DMS153 treated with DMSO at 0.1 percent for 48 hours (cell line): ENCODE measurements around the gene GPR63.

Source experiments
- DNase-seq: peaks from one replicate; lab custom pipeline; 2025; ENCODE audit not compliant: unreplicated experiment; lab: John Stamatoyannopoulos, UW

Gene GPR63

GRCh38 chr6:96823743-96824142, 13.5 kb downstream of the GPR63 start:
- DNase-seq, result no peak

- no peak for DNase-seq
Observed at GRCh38 chr6:96821034-96821433, 16.2 kb downstream of the GPR63 start.

- no peak for DNase-seq
Observed at GRCh38 chr6:96816301-96816817, 20.9 kb downstream of the GPR63 start.

GRCh38 chr6:96814625-96815024, 22.7 kb downstream of the GPR63 start:
- DNase-seq, result no peak

- DNase-seq, result no peak
Observed at GRCh38 chr6:96812077-96812703, 25.1 kb downstream of the GPR63 start.

- DNase-seq, result no peak
Observed at GRCh38 chr6:96811670-96812069, 25.6 kb downstream of the GPR63 start.

GRCh38 chr6:96811136-96811535, 26.1 kb downstream of the GPR63 start:
- no peak for DNase-seq

GRCh38 chr6:96809119-96809518, 28.2 kb downstream of the GPR63 start:
- DNase-seq, result no peak

GRCh38 chr6:96803106-96803481, 34.2 kb downstream of the GPR63 start:
- no peak for DNase-seq

- no peak for DNase-seq
Observed at GRCh38 chr6:96795481-96795880, 41.8 kb downstream of the GPR63 start.

GRCh38 chr6:96794980-96795379, 42.3 kb downstream of the GPR63 start:
- no peak for DNase-seq

GRCh38 chr6:96792561-96793190, 44.6 kb downstream of the GPR63 start:
- no peak for DNase-seq

GRCh38 chr6:96789871-96790270, 47.4 kb downstream of the GPR63 start:
- no peak for DNase-seq

- DNase-seq, result no peak
Observed at GRCh38 chr6:96787846-96788580, 49.3 kb downstream of the GPR63 start.

GRCh38 chr6:96786336-96786735, 50.9 kb downstream of the GPR63 start:
- no peak for DNase-seq

GRCh38 chr6:96784650-96785049, 52.6 kb downstream of the GPR63 start:
- DNase-seq, result no peak

GRCh38 chr6:96783307-96783706, 54.0 kb downstream of the GPR63 start:
- no peak for DNase-seq

- DNase-seq, result no peak
Observed at GRCh38 chr6:96781557-96781956, 55.7 kb downstream of the GPR63 start.

- DNase-seq, result no peak
Observed at GRCh38 chr6:96777113-96777512, 60.2 kb downstream of the GPR63 start.

GRCh38 chr6:96775727-96776400, 61.4 kb downstream of the GPR63 start:
- no peak for DNase-seq

- DNase-seq, result no peak
Observed at GRCh38 chr6:96766769-96767168, 70.5 kb downstream of the GPR63 start.

- DNase-seq, result no peak
Observed at GRCh38 chr6:96762599-96762998, 74.7 kb downstream of the GPR63 start.
